SW480 (cell line): Measurements from ENCODE around the gene SMPD3.

Source experiments
- DNase-seq: peaks from one replicate; pipeline ENCODE4 v3.0.0-alpha.2; 2016; ENCODE audit warnings: low spot score

SMPD3 gene

GRCh38 chr16:68356919-68357286 is 91.4 kb downstream of the SMPD3 start:
- DNase-seq, result no peak

- no peak for DNase-seq
These were observed 91.9 kb downstream of the SMPD3 start for GRCh38 chr16:68356249-68356918.

DNA sequence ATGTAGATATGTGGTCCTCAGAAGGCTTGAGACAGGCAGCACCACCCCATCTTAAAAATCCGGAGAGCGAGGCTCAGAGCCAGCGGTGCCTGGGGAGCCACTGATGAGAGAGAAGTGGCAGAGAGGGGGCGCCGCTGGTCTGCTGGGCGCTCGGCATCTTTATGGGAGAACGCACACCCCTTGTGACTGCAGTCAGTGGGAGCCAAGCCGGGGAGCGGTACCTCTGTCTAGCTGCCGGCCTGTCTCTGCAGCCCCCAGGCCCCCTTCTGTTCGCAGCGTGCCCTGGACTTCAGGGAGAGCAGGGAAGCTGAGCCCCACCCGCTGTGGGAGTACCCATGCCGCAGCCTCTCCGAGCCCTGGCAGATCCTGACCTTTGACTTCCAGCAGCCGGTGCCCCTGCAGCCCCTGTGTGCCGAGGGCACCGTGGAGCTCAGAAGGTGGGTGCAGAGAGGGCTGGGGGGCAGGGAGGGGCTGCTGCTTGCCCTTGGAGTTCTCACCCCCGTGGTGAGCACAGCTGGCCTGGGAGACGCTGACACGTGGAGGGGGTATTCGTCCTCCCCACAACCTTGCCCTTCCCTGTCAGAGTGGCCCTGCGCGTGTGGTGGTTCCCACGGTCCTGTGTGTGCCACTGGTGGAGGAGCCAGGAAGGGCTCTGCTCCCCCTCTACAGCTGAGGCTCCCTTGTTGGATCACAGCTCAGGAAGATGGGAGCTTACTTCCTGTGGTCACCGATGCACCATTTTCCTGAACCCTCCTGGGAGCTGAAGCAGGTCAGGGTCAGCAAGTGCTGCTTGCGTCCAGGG is 92.7 kb downstream of the SMPD3 start:
- no peak for DNase-seq

DNA sequence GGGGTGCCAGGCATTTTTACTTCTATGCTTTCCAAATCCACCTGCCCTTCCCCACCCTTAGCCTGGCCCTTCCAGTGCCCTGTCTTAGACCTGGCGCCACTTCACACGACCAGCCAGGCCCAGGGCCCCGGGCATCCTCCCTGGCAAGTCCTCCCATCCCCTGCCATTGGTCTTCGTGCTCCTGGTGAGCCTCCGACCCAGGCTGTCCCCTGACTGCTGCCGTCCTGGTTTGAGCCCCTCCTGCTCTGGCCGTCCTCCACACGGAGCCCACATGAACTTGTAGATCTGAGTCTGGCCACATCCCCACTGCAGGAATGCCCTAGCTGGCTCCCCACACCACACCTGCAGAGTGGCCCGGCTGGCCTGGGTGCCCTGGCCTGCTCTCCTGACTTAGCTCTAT is 93.5 kb downstream of the SMPD3 start:
- DNase-seq, result no peak

DNA sequence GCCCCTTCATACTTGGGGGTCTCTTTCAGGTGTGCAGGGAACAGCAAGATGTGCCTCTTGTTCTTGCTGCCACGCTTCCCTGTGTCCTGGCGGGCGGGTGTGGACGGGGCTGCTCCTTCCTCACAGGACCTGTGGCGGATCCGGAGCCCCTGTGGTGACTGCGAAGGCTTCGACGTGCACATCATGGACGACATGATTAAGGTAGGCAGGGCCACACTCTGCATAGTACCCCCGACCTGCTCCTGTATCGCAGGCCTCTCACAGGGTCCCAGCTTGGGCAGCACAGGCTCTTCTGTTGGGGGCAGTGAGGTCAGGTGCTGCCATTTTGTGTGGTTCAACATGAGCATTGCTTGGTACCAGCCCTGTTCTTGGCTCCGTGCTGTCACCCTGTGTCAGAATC is 94.9 kb downstream of the SMPD3 start:
- DNase-seq, result no peak

- DNase-seq, result no peak
These were observed 96.3 kb downstream of the SMPD3 start for GRCh38 chr16:68351991-68352431.

GRCh38 chr16:68351463-68351862 is 96.8 kb downstream of the SMPD3 start:
- DNase-seq, result no peak

DNA sequence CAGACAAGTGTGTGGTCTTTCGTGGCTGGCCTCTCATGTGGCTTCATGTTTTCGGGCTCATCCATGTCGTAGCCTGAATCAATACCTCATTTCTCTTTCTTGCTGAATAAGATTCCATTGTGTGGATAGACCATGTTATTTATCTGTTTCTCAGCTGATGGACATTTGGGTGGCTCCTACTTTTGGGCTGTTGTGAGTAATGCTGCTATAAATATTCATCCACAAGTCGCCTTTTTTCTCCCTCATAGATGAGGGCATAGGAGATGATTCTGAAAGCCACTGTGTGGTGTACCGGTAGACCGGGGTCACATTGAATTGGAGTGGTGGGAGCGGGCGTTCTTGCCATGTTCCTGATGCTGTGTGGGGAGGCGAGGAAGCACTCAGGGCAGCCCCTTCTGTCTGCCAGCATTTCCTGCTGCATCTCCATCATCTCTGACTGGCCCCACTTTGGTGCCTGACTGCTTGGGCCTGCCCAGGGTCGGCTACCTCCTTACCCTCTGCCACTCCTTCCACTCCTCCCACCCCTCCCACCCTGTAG is 97.4 kb downstream of the SMPD3 start:
- no peak for DNase-seq

DNA sequence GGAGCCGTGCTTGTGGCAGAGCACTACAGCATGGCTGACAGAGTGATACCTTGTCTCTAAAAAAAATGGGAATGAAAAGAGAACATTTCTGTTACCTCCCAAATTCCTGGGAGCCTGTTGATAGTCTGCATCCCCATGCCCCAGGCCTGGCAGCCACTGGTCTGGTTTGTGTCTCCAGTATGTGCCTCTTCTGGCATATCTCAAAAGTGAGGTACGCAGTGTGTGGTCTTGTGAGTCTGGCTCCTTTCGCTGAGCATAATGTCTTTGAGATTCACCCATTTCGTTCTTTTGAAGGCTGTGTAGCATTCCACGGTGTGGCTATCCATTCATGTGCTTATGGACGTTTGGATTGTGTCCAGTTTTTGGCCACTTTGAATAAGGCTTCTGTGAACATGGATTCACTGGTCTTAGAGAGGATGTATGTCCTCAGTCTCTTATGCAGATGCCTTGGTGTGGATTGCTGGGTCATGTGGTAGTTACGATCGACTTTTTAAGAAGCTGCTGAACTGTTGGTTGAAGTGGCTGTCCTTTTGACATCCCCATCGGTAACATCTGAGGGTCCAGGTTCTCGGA is 98.4 kb downstream of the SMPD3 start:
- DNase-seq, result no peak

DNA sequence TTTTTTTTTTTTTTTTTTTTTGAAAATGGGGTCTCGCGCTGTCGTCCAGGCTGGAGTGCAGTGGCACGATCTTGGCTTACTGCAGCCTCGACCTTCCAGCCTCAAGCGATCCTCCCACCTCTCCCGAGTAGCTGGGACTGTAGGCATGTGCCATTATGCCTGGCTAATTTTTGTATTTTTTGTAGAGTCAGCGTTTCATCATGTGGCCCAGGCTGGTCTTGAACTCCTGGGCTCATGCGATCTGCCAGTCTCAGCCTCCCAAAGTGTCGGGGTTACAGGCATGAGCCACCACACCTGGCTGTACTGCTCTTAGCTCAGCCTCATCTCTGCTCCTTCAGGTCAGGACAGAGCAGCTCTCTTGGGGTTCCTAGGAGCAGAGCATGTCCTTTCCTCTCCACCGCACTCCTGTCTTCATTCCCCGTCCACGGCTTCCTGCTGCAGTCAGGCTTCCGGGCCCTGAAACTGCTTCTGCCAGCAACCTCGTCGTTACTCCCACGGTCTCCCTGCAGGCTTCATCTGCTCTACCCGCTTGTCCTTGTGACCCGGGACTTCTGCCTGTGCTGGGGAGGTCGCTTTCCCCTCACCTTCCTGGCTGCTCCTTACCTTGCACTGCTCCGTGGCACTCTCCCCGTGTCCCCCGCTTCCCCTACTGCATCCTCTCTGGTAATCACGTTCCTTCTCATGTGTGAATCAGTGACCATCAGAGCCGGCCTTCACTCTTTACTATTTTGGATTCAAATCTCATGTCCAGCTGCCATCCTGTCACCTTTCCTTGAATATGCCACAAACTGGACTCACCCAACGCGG is 99.5 kb downstream of the SMPD3 start:
- no peak for DNase-seq

DNA sequence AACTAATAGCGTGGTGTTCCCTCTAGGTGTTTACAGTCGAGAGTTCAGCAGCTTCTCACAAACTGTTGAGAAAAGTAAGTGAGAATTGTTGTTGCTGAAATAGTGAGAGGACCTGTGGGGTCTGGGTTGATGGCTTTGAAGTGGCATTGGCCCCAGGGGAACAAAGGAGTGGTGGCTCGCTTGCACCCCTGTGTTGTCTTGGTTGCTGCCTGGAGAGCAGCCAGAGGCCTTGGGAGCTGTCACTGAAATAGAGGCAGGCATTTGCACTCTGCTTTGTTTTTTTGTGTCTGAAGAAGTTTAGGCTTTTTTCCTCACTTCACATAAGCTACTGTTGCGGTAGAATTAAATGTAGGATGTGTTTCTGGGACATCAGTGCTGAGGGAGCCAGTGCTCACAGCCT is 100.7 kb downstream of the SMPD3 start:
- DNase-seq, result no peak

- DNase-seq, result no peak
These were observed 101.3 kb downstream of the SMPD3 start for GRCh38 chr16:68346892-68347480.

GRCh38 chr16:68345958-68346635 is 102.2 kb downstream of the SMPD3 start:
- no peak for DNase-seq

GRCh38 chr16:68345351-68345810 is 102.9 kb downstream of the SMPD3 start:
- no peak for DNase-seq

GRCh38 chr16:68344252-68344651 is 104.1 kb downstream of the SMPD3 start:
- no peak for DNase-seq

DNA sequence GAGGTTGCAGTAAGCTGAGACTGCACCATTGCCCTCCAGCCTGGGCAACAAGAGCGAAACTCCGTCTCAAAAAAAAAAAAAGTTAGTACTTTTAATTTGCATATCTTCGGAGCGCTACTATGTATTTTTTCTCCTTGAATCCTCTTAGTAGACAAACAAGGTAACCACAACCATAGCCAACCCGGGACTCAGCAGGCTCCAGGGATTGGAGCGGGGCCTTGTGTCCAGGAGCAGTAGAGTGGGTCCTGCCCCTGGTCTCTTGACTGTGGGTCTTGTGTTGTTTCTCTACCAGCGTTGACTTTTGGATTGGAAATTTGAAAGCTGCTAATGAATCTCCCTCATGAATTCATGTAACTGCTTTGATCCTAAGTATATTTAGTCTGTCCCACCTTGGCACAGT is 105.2 kb downstream of the SMPD3 start:
- no peak for DNase-seq

- DNase-seq, result no peak
These were observed 105.7 kb downstream of the SMPD3 start for GRCh38 chr16:68342620-68343019.

DNA sequence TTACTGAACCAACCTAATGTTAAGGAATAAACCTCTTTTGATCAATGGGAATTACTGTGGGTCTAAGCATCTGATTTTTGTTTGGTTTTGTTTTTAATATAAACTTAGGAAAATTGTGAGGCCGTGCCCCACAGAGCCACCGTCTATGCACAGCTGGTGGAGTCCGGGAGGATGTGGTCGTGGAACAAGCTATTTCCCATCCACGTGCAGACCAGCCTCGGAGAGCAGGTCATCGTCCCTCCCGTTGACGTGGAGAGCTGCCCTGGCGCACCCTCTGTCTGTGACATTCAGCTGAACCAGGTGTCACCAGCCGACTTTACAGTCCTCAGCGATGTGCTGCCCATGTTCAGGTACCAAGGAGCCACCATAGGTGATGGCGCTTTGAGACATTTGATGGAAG is 109.1 kb downstream of the SMPD3 start:
- no peak for DNase-seq

DNA sequence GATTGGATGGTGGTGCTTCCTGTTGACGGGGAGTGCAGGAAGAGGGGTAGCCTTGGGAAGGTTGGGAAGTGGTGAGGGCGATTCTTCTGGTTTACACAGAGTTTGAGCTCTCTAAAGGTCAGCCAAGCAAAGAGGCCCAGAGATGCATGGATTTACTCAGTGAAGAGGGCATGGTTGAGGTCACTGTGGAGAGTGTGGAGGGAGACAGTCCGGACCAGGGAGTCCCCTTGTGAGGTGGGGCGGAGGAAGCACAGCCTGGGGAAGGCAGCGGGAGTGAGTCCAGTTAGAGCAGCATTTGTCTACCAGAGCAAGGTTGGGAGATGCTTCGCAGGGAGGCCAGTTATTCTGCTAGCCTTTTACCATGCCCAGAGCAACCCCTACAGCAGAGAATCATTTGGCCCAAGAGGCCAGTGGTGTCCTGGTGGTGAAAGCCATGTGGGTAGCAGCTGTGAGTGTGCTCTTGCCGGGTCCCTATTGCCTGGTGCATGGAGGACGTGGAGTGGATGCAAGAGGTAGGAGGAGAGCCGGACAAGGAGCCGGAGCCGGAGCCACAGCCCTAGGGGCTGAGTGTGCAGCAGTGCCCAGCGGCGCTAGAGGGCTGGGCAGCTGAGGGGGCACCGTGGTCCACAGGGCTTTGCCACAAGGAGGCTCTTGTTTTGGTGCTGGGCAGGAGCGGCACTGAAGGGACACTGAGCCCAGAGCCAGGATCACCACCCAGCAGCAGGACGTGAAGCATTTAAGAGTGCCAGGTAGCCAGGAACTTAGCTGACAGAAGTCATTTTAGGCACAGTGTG is 109.8 kb downstream of the SMPD3 start:
- no peak for DNase-seq

DNA sequence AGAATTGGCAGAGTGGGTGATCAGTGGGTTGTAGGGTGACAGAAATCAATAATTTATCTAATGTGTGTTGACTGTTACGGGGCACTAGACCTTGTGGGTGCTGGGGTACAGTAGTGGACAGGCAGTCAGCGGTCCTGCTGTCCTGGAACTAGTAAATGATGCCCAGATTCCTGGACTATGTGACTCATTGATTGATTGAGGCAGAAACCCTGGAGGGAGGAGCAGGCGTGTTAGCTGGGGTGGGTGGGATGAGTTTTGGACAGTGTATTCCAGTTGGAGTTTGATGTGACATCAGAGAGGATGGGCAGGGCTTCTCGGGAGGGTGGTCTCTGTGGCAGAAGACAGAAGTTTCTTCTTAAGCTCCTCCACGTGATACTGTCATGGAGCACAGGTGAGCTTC is 113.1 kb downstream of the SMPD3 start:
- no peak for DNase-seq
